IMR-90 (cell line): ENCODE measurements around the gene SCARF1. TPM values are rescaled to one million over a fixed set of nuclear protein-coding genes. Genes with fewer than 3 reads are reported as not detected.
A peak's percentile ranks its signal among the peaks of the same experiment; 100 is the strongest.

Experiments
- ATAC-seq: fragments of 200-7000 bp; cut with Tn5 transposase; 2 replicates; pipeline ENCODE4 v1.9.1; 2020; ENCODE audit warnings: low read depth, mild to moderate bottlenecking, moderate library complexity
- BruUV-seq: library from RNA; stranded (reverse); fragments of 400-500 nt; replicated peaks from 2 replicates; lab custom pipeline; 2021; lab: Mats Ljungman, UMichigan
- CTCF ChIA-PET: fragments of 300-600 bp; formaldehyde crosslinking; extraction: SDS; loops from one replicate; lab custom pipeline; 2021; ENCODE audit warnings: antibody characterized with exemption; lab: Yijun Ruan, JAX
- POLR2A ChIA-PET: fragments of 300-600 bp; sonication (Branson Sonifier 250); formaldehyde crosslinking; loops from one replicate; lab custom pipeline; 2022; ENCODE audit warnings: antibody characterized with exemption; ENCODE audit not compliant: unreplicated experiment; lab: Charles Lee
- DNase-seq: peaks from one replicate; pipeline ENCODE4 v3.0.0; 2013
- H2AFZ ChIP-seq: replicated peaks from 2 replicates; pipeline ENCODE3; 2013; ENCODE audit warnings: low read length, mild to moderate bottlenecking; ENCODE audit not compliant: poor library complexity
- H2AK5ac ChIP-seq: 2 replicates; pipeline ENCODE4 v1.6.1; 2013; ENCODE audit warnings: low read depth, low read length, inconsistent platforms
- H2AK9ac ChIP-seq: replicated peaks from 2 replicates; pipeline ENCODE3; 2013; ENCODE audit warnings: mild to moderate bottlenecking, low read depth, low read length, moderate library complexity; ENCODE audit not compliant: poor library complexity
- H2BK120ac ChIP-seq: 2 replicates; pipeline ENCODE4 v1.6.1; 2013; ENCODE audit warnings: low read depth, low read length, inconsistent platforms
- H2BK15ac ChIP-seq: 3 replicates; pipeline ENCODE4 v1.6.1; 2013; ENCODE audit warnings: low read depth, low read length, inconsistent platforms
- H2BK20ac ChIP-seq: 2 replicates; pipeline ENCODE4 v1.6.1; 2013; ENCODE audit warnings: low read depth, mild to moderate bottlenecking, inconsistent platforms, low read length, moderate library complexity
- H2BK5ac ChIP-seq: 2 replicates; pipeline ENCODE4 v1.6.1; 2013; ENCODE audit warnings: mild to moderate bottlenecking, low read depth, low read length, inconsistent platforms; ENCODE audit not compliant: poor library complexity, severe bottlenecking
- H3K14ac ChIP-seq: replicated peaks from 2 replicates; pipeline ENCODE4 v1.6.1; 2013; ENCODE audit warnings: low read depth, low read length, inconsistent platforms
- H3K18ac ChIP-seq: 2 replicates; pipeline ENCODE4 v1.6.1; 2013; ENCODE audit warnings: low read depth, low read length, control low read depth
- H3K23ac ChIP-seq: 2 replicates; pipeline ENCODE4 v1.6.1; 2013; ENCODE audit warnings: low read depth, low read length, inconsistent platforms
- H3K27ac ChIP-seq: 2 replicates; pipeline ENCODE4 v1.5.1; 2013; ENCODE audit warnings: mild to moderate bottlenecking, control low read depth, low read length; ENCODE audit not compliant: insufficient read depth
- H3K27me3 ChIP-seq: 2 replicates; pipeline ENCODE4 v1.6.1; 2013; ENCODE audit warnings: low read length; ENCODE audit not compliant: control insufficient read depth, insufficient read depth
- H3K36me3 ChIP-seq: 2 replicates; pipeline ENCODE4 v1.6.1; 2013; ENCODE audit warnings: low read length, mixed read lengths; ENCODE audit not compliant: control insufficient read depth, insufficient read depth
- H3K4ac ChIP-seq: 2 replicates; pipeline ENCODE4 v1.6.1; 2013; ENCODE audit warnings: low read depth, low read length, inconsistent platforms
- H3K4me1 ChIP-seq: 2 replicates; pipeline ENCODE4 v1.6.1; 2013; ENCODE audit warnings: low read length, mixed read lengths; ENCODE audit not compliant: control insufficient read depth, insufficient read depth
- H3K4me2 ChIP-seq: 2 replicates; pipeline ENCODE4 v1.6.1; 2013; ENCODE audit warnings: low read depth, mild to moderate bottlenecking, control low read depth, low read length, moderate library complexity
- H3K4me3 ChIP-seq: 2 replicates; pipeline ENCODE4 v1.5.1; 2013; ENCODE audit warnings: low read depth, mild to moderate bottlenecking, control low read depth, low read length, moderate library complexity; ENCODE audit not compliant: insufficient read depth
- H3K56ac ChIP-seq: 2 replicates; pipeline ENCODE4 v1.6.1; 2013; ENCODE audit warnings: low read length, inconsistent platforms; ENCODE audit not compliant: insufficient read depth; ENCODE audit errors: extremely low read depth
- H3K79me1 ChIP-seq, 2 experiments: 2 replicates each; pipeline ENCODE4 v1.6.1; 2013; ENCODE audit warnings: low read length in 2 of 2, inconsistent platforms in 1 of 2, low read depth in 1 of 2
- H3K9ac ChIP-seq: 2 replicates; pipeline ENCODE4 v1.6.1; 2013; ENCODE audit warnings: low read depth, low read length, control low read depth
- H3K9me1 ChIP-seq: 2 replicates; pipeline ENCODE4 v1.6.1; 2013; ENCODE audit warnings: low read length, inconsistent platforms; ENCODE audit not compliant: insufficient read depth
- H3K9me3 ChIP-seq: 2 replicates; pipeline ENCODE4 v1.6.1; 2013; ENCODE audit warnings: low read length; ENCODE audit not compliant: control insufficient read depth, insufficient read depth
- H4K20me1 ChIP-seq: 2 replicates; pipeline ENCODE4 v1.6.1; 2013; ENCODE audit warnings: low read length, inconsistent platforms; ENCODE audit not compliant: insufficient read depth
- H4K5ac ChIP-seq: 2 replicates; pipeline ENCODE4 v1.6.1; 2013; ENCODE audit warnings: mild to moderate bottlenecking, low read depth, low read length, control low read depth
- H4K8ac ChIP-seq, 2 experiments: 2 replicates each; pipeline ENCODE4 v1.6.1; 2013; ENCODE audit warnings: low read depth in 2 of 2, low read length in 2 of 2, control low read depth in 1 of 2, inconsistent platforms in 1 of 2
- H4K91ac ChIP-seq: 2 replicates; pipeline ENCODE4 v1.6.1; 2013; ENCODE audit warnings: low read depth, low read length, inconsistent platforms; ENCODE audit not compliant: insufficient read depth
- BHLHE40 ChIP-seq: fragments of 150-350 bp; IDR thresholded peaks from 2 replicates; pipeline ENCODE4 v1.6.1; 2016; ENCODE audit warnings: mild to moderate bottlenecking, low read depth, low read length
- CEBPB ChIP-seq: IDR thresholded peaks from 2 replicates; pipeline ENCODE4 v1.6.1; 2012; ENCODE audit warnings: low read depth, low read length, improper control_type of control experiment
- CHD1 ChIP-seq: IDR thresholded peaks from 2 replicates; pipeline ENCODE4 v1.6.1; 2012; ENCODE audit warnings: low read depth, low read length, improper control_type of control experiment
- FOS ChIP-seq: fragments of 150-350 bp; IDR thresholded peaks from 2 replicates; pipeline ENCODE4 v1.6.1; 2016; ENCODE audit warnings: low read depth, low read length
- MAFK ChIP-seq: IDR thresholded peaks from 2 replicates; pipeline ENCODE4 v1.6.1; 2012; ENCODE audit warnings: low read depth, low read length, improper control_type of control experiment
- MXI1 ChIP-seq: IDR thresholded peaks from 2 replicates; pipeline ENCODE4 v1.6.1; 2012; ENCODE audit warnings: low read depth, mild to moderate bottlenecking, low read length, moderate library complexity, borderline replicate concordance
- NFE2L2 ChIP-seq: fragments of 150-350 bp; IDR thresholded peaks from 2 replicates; pipeline ENCODE4 v1.6.1; 2016; ENCODE audit warnings: low read depth, mild to moderate bottlenecking, low read length
- POLR2A ChIP-seq: IDR thresholded peaks from 2 replicates; pipeline ENCODE4 v1.6.1; 2012; ENCODE audit warnings: mild to moderate bottlenecking, low read depth, low read length
- RCOR1 ChIP-seq: IDR thresholded peaks from 2 replicates; pipeline ENCODE4 v1.6.1; 2012; ENCODE audit warnings: mild to moderate bottlenecking, low read length, improper control_type of control experiment; ENCODE audit not compliant: insufficient replicate concordance
- RFX5 ChIP-seq: IDR thresholded peaks from 2 replicates; pipeline ENCODE4 v1.8.0; 2012; ENCODE audit warnings: low read depth, mild to moderate bottlenecking, low read length, moderate library complexity
- SMC3 ChIP-seq: fragments of 150-350 bp; IDR thresholded peaks from 2 replicates; pipeline ENCODE4 v1.6.1; 2016; ENCODE audit warnings: low read depth, mild to moderate bottlenecking, antibody characterized with exemption, low read length, moderate library complexity
- WGBS, 2 experiments: methylation state at CpG; one replicate each; pipeline versions ENCODE4 v1.1.5 to v1.1.7; 2013; ENCODE audit warnings: missing lambda C conversion rate in 2 of 2; ENCODE audit not compliant: insufficient read length in 1 of 2; ENCODE audit errors: extremely low coverage in 2 of 2; 5-methylcytosine and 5-hydroxymethylcytosine counted together
- dilution Hi-C: fragments of 300-500 bp; cut with HindIII; formaldehyde crosslinking; loops from one replicate; pipeline ENCODE4 v1.14.3; 2018; ENCODE audit warnings: low sequenced_read_pairs; ENCODE audit not compliant: unreplicated experiment
- in situ Hi-C: fragments of 300-500 bp; cut with MboI; formaldehyde crosslinking; loops from 3 replicates; pipeline ENCODE4 v1.14.3; 2019; ENCODE audit warnings: low sequenced_read_pairs, inconsistent platforms, mixed read lengths
- intact Hi-C: fragments of 100-400 bp; cut with micrococcal nuclease; formaldehyde crosslinking; loops from 2 replicates; pipeline ENCODE4 v1.10.0; 2022
- polyA plus RNA-seq, 3 experiments: library from polyadenylated mRNA; depleted of rRNA; stranded (reverse); fragments of >200 nt; gene quantifications; 2 replicates each; pipeline ENCODE4 v1.2.3, GENCODE V29; 2012; ENCODE audit warnings: low replicate concordance in 1 of 3
- total RNA-seq: library from RNA; depleted of rRNA; stranded (reverse); fragments of >200 nt; gene quantifications from 2 replicates; pipeline ENCODE4 v1.2.3, GENCODE V29; 2012
- TF ChIP-seq, protein P1 (sequence below): fragments of 150-350 bp; IDR thresholded peaks from 2 replicates; pipeline ENCODE4 v1.6.1; 2017; ENCODE audit warnings: mild to moderate bottlenecking, antibody characterized with exemption, low read length, low read depth
- TF ChIP-seq, protein P2 (sequence below): fragments of 150-350 bp; IDR thresholded peaks from 2 replicates; pipeline ENCODE4 v1.6.1; 2016; ENCODE audit warnings: low read depth, mild to moderate bottlenecking, low read length, moderate library complexity, borderline replicate concordance
- TF ChIP-seq, protein P3 (sequence below): conservative IDR thresholded peaks from 2 replicates; pipeline ENCODE4 v1.5.1; 2012; ENCODE audit warnings: mild to moderate bottlenecking, low read depth, low read length, improper control_type of control experiment

SCARF1 gene
- total and polyA plus RNA-seq, 2 of the 4 experiments (the other 2 are of a cell fraction): 0.18 to 0.43 TPM

DNA sequence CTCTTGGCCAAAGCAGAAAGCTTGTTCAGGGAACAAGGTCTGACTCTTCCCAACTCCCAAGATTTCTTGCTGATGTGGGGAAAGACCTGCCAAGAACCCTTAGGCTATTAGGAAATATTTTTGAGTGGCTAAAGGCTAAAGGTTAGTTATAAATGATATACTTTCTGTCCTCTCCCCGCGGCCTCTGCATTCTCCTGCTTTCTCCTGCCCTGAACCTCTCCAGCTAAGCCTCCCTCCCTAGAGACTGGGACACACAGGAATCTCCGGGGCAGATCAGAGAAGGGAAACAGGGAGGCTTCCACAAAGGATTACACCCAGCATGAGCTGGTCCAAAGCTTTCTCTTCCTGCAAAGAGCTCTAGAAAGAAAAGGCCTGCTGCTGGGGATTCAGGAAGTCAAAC, 19.2 kb downstream of the SCARF1 start:
- no peaks in the 10 kb centered on the region for H3K79me1 ChIP-seq
- peak overlapping the region; percentile 23 for H2AFZ ChIP-seq
- H2BK20ac ChIP-seq: no peak overlapping the region
- H3K4me2 ChIP-seq: no peak overlapping the region
- no peak for DNase-seq
- no peaks in the 10 kb centered on the region for H3K36me3 ChIP-seq
- no peak overlapping the region for H3K18ac ChIP-seq
- in situ Hi-C loops: no loop called here
- H3K9me1 ChIP-seq: no peaks in the 10 kb centered on the region
- no peak overlapping the region for H2BK120ac ChIP-seq
- no peak for TF ChIP-seq RFX5
- no peak for TF ChIP-seq FOS
- TF ChIP-seq BHLHE40: no peak
- no peak for TF ChIP-seq NFE2L2
- no peak for TF ChIP-seq MXI1
- no peak for TF ChIP-seq CHD1
- TF ChIP-seq CEBPB: no peak
- TF ChIP-seq, protein P1, sequence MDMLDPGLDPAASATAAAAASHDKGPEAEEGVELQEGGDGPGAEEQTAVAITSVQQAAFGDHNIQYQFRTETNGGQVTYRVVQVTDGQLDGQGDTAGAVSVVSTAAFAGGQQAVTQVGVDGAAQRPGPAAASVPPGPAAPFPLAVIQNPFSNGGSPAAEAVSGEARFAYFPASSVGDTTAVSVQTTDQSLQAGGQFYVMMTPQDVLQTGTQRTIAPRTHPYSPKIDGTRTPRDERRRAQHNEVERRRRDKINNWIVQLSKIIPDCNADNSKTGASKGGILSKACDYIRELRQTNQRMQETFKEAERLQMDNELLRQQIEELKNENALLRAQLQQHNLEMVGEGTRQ: no peak
- TF ChIP-seq MAFK: no peak
- no peak for TF ChIP-seq SMC3
- TF ChIP-seq, protein P2, sequence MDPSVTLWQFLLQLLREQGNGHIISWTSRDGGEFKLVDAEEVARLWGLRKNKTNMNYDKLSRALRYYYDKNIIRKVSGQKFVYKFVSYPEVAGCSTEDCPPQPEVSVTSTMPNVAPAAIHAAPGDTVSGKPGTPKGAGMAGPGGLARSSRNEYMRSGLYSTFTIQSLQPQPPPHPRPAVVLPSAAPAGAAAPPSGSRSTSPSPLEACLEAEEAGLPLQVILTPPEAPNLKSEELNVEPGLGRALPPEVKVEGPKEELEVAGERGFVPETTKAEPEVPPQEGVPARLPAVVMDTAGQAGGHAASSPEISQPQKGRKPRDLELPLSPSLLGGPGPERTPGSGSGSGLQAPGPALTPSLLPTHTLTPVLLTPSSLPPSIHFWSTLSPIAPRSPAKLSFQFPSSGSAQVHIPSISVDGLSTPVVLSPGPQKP: no peak
- TF ChIP-seq, protein P3, sequence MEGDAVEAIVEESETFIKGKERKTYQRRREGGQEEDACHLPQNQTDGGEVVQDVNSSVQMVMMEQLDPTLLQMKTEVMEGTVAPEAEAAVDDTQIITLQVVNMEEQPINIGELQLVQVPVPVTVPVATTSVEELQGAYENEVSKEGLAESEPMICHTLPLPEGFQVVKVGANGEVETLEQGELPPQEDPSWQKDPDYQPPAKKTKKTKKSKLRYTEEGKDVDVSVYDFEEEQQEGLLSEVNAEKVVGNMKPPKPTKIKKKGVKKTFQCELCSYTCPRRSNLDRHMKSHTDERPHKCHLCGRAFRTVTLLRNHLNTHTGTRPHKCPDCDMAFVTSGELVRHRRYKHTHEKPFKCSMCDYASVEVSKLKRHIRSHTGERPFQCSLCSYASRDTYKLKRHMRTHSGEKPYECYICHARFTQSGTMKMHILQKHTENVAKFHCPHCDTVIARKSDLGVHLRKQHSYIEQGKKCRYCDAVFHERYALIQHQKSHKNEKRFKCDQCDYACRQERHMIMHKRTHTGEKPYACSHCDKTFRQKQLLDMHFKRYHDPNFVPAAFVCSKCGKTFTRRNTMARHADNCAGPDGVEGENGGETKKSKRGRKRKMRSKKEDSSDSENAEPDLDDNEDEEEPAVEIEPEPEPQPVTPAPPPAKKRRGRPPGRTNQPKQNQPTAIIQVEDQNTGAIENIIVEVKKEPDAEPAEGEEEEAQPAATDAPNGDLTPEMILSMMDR: no peak
- TF ChIP-seq RCOR1: no peak
- no peak for TF ChIP-seq POLR2A
- H3K56ac ChIP-seq: no peak overlapping the region
- no peak overlapping the region for H2AK5ac ChIP-seq
- ChIA-PET CTCF (interaction anchor here (1.3 to 1.6 kb wide), 2 partner anchors 49 to 53 kb away, joined by 3 to 6 read pairs; no protein-coding TSS in a partner anchor), POLR2A (no interaction called here)
- dilution Hi-C loops: no loop called here
- no peak overlapping the region for H2BK5ac ChIP-seq
- no peaks in the 10 kb centered on the region for H3K9me3 ChIP-seq
- intact Hi-C loops: loop anchor here (5.0 kb wide), 1 partner anchor 34 kb away; no protein-coding TSS in a partner anchor
- WGBS, 2 experiments: no CpG with 5 or more reads among the region's 3 CpGs
- H4K8ac ChIP-seq: no peak overlapping the region
- H3K27ac ChIP-seq: no peak overlapping the region
- no peak overlapping the region for H2BK15ac ChIP-seq
- H4K20me1 ChIP-seq: no peaks in the 10 kb centered on the region
- H4K5ac ChIP-seq: no peak overlapping the region
- H3K14ac ChIP-seq: no peak overlapping the region
- ATAC-seq: no peak
- H3K27me3 ChIP-seq: peaks cover 9% of the 10 kb centered on the region; the same call in 1 of the 2 replicates
- H3K9ac ChIP-seq: no peak overlapping the region
- no TSS peak for BruUV-seq
- no peak overlapping the region for H3K4ac ChIP-seq
- no peak overlapping the region for H3K4me3 ChIP-seq
- peak overlapping the region; percentile 47 for H2AK9ac ChIP-seq
- H3K23ac ChIP-seq: no peak overlapping the region
- H3K4me1 ChIP-seq: peaks cover 5% of the 10 kb centered on the region
- no peak overlapping the region for H4K91ac ChIP-seq
